HCT116 (cell line): ENCODE measurements around the gene TMEM178B.

Source experiments
- EZH2 ChIP-seq: fragments of 200-600 bp; sonication (generic); IDR thresholded peaks from 2 replicates; pipeline ENCODE4 v1.6.1; 2017; ENCODE audit warnings: antibody characterized with exemption, mixed run types
- TF ChIP-seq, protein P1 (sequence below): IDR thresholded peaks from 2 replicates; pipeline ENCODE4 v1.6.1; 2012
- TF ChIP-seq, protein P2 (sequence below), 3 experiments: fragments of 200-600 bp in 1 of 3; sonication (generic) in 1 of 3; IDR thresholded peaks in 2 of 3; conservative IDR thresholded peaks in 1 of 3; 2 replicates each; pipeline ENCODE4 v1.5.1; 2012 to 2017; ENCODE audit warnings: low read depth in 2 of 3, low read length in 2 of 3, antibody characterized with exemption in 1 of 3, borderline replicate concordance in 1 of 3, control low read depth in 1 of 3, mild to moderate bottlenecking in 1 of 3, mixed read lengths in 1 of 3, mixed run types in 1 of 3, moderate library complexity in 1 of 3; ENCODE audit not compliant: insufficient read depth in 1 of 3

DNA sequence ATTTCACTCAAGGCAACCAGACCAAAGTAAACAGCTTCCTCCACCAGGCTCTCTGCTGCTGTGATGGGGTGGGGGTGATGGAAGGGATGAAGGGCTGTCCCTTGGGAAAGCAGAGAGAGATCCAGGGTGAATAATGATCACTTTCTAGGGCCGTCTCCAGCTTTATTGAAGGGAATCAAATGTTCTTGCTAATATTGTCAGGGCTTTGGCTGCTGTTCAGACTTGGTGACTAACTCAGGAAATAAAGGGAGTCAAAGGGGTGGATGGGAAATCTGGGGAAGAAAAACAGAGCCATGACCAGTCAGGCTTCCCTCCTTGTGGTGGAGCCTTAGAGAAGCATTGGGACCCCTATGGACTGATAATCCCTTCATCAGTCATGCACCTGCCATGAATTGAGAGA is 281.2 kb downstream of the TMEM178B start:
- TF ChIP-seq EZH2: no peak
- TF ChIP-seq, protein P1, sequence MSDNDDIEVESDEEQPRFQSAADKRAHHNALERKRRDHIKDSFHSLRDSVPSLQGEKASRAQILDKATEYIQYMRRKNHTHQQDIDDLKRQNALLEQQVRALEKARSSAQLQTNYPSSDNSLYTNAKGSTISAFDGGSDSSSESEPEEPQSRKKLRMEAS: no peak
- TF ChIP-seq, protein P2, sequence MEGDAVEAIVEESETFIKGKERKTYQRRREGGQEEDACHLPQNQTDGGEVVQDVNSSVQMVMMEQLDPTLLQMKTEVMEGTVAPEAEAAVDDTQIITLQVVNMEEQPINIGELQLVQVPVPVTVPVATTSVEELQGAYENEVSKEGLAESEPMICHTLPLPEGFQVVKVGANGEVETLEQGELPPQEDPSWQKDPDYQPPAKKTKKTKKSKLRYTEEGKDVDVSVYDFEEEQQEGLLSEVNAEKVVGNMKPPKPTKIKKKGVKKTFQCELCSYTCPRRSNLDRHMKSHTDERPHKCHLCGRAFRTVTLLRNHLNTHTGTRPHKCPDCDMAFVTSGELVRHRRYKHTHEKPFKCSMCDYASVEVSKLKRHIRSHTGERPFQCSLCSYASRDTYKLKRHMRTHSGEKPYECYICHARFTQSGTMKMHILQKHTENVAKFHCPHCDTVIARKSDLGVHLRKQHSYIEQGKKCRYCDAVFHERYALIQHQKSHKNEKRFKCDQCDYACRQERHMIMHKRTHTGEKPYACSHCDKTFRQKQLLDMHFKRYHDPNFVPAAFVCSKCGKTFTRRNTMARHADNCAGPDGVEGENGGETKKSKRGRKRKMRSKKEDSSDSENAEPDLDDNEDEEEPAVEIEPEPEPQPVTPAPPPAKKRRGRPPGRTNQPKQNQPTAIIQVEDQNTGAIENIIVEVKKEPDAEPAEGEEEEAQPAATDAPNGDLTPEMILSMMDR (IDR thresholded peaks at IDR 0.05 in 2 of 3, conservative IDR thresholded peaks at IDR 0.05 in 1 of 3; ENCODE audit: borderline replicate concordance in 1 of 3, insufficient read depth in 1 of 3, low read depth in 2 of 3, low read length in 2 of 3): no peak
